PFSK-1 (cell line): Measurements from ENCODE around the gene VTI1A.
A peak's percentile ranks its signal among the peaks of the same experiment; 100 is the strongest.

ENCODE experiments used
- FOXP2 ChIP-seq: optimal IDR thresholded peaks from 2 replicates; pipeline ENCODE3; 2011; ENCODE audit warnings: borderline replicate concordance, control low read depth, inconsistent platforms; ENCODE audit not compliant: insufficient read depth; ENCODE audit errors: extremely low read length, extremely low read depth
- POLR2AphosphoS5 ChIP-seq: IDR thresholded peaks from 2 replicates; pipeline ENCODE4 v1.6.1; 2012; ENCODE audit warnings: low read depth, mild to moderate bottlenecking, control low read depth, low read length, moderate library complexity
- REST ChIP-seq, 2 experiments: IDR thresholded peaks; 2 replicates each; pipeline versions ENCODE4 v1.6.1 to v1.8.0; 2011 to 2012; ENCODE audit warnings: low read depth in 2 of 2, low read length in 2 of 2, control low read depth in 1 of 2, inconsistent platforms in 1 of 2, mild to moderate bottlenecking in 1 of 2, moderate library complexity in 1 of 2; ENCODE audit not compliant: insufficient read depth in 1 of 2
- SIN3A ChIP-seq: IDR thresholded peaks from 2 replicates; pipeline ENCODE4 v1.6.1; 2012; ENCODE audit warnings: mild to moderate bottlenecking, low read length, moderate library complexity, borderline replicate concordance; ENCODE audit not compliant: insufficient read depth
- TAF1 ChIP-seq: IDR thresholded peaks from 2 replicates; pipeline ENCODE4 v1.6.1; 2012; ENCODE audit warnings: low read length, control low read depth, borderline replicate concordance; ENCODE audit not compliant: insufficient read depth

VTI1A gene

DNA sequence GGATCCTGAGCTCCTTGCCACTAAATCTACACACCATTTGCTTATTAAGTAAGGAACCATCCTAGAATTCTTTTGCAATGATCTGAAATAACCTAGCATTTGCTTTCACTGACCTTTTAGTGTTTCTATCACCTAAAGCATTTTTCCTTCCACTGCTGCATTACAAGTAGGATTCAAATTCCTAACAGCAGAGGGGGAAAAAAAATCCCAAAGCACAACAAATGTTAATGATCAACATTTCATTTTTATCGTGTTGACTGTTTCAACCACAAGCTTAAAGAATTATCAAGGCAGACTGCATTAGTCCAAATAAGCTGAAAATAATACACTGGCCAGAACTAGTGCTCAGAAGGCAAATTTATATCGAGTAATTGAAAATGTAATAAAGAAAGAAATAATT is 328.4 kb downstream of the VTI1A start:
- no peak for TF ChIP-seq FOXP2
- TF ChIP-seq REST (IDR thresholded peaks at IDR 0.05; ENCODE audit: insufficient read depth in 1 of 2, low read depth in 2 of 2, low read length in 2 of 2): no peak
- no peak for TF ChIP-seq POLR2AphosphoS5
- no peak for TF ChIP-seq SIN3A
- TF ChIP-seq TAF1: no peak

DNA sequence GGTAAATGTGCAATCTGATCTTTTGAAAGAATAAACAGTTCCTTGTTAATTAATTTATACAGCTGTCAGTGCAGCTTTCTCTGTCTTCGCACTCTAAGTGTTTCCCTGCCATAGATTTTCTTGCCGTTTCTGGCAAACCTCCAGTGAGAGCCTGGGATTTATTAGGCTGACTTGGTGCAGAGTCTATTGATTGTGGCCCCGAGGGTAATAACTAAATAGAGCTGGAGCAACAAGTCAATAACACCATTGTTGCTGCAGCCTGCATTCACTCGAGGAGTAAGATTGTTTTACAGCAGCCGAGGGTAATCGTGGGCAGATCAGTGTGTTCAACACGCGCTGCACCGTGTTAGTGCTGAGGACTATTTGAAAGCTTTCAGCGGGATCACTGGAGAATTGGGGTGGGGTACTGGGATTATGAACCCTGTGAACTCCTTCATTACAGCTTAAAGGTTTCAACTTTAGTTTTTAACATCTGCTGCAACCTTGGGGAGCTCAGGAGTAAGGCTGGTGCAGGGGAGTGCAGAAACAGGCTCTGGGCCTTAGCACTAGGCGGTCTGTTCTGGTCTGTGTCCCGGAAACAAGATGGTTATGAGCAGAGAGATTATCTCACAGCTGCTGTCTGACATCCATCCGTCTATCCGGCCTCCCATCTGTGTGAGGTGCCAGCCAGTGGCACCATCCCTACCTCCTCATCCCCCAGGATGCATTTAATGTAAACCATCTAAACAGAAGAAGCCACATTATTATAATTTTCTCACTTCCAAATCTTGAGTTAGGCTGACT is 329.1 kb downstream of the VTI1A start:
- TF ChIP-seq TAF1: no peak
- TF ChIP-seq REST (IDR thresholded peaks at IDR 0.05; ENCODE audit: insufficient read depth in 1 of 2, low read depth in 2 of 2, low read length in 2 of 2): peak in 1 of 2 experiments; percentile 45; a peak in 1 of 4 replicates
- TF ChIP-seq FOXP2: peak; percentile 62
- TF ChIP-seq SIN3A: no peak

- TF ChIP-seq FOXP2 (no peak), POLR2AphosphoS5 (no peak), SIN3A (no peak), REST (IDR thresholded peaks at IDR 0.05; ENCODE audit: insufficient read depth in 1 of 2, low read depth in 2 of 2, low read length in 2 of 2) (no peak), TAF1 (no peak)
Observed at GRCh38 chr10:112778579-112778978, 331.6 kb downstream of the VTI1A start.

GRCh38 chr10:112779025-112779770 is 332.2 kb downstream of the VTI1A start:
- TF ChIP-seq TAF1 (no peak), SIN3A (no peak), POLR2AphosphoS5 (no peak), REST (IDR thresholded peaks at IDR 0.05; ENCODE audit: insufficient read depth in 1 of 2, low read depth in 2 of 2, low read length in 2 of 2) (no peak), FOXP2 (no peak)
